IMR-90 (cell line): Measurements from ENCODE around the gene ACTL6B. TPM values are rescaled to one million over a fixed set of nuclear protein-coding genes. Genes with fewer than 3 reads are reported as not detected.

ENCODE experiments used
- ATAC-seq: fragments of 200-7000 bp; cut with Tn5 transposase; 2 replicates; pipeline ENCODE4 v1.9.1; 2020; ENCODE audit warnings: low read depth, mild to moderate bottlenecking, moderate library complexity
- BruUV-seq: library from RNA; stranded (reverse); fragments of 400-500 nt; replicated peaks from 2 replicates; lab custom pipeline; 2021; lab: Mats Ljungman, UMichigan
- CTCF ChIA-PET: fragments of 300-600 bp; formaldehyde crosslinking; extraction: SDS; loops from one replicate; lab custom pipeline; 2021; ENCODE audit warnings: antibody characterized with exemption; lab: Yijun Ruan, JAX
- POLR2A ChIA-PET: fragments of 300-600 bp; sonication (Branson Sonifier 250); formaldehyde crosslinking; loops from one replicate; lab custom pipeline; 2022; ENCODE audit warnings: antibody characterized with exemption; ENCODE audit not compliant: unreplicated experiment; lab: Charles Lee
- DNase-seq: peaks from one replicate; pipeline ENCODE4 v3.0.0; 2013
- H2AFZ ChIP-seq: replicated peaks from 2 replicates; pipeline ENCODE3; 2013; ENCODE audit warnings: low read length, mild to moderate bottlenecking; ENCODE audit not compliant: poor library complexity
- H2AK5ac ChIP-seq: 2 replicates; pipeline ENCODE4 v1.6.1; 2013; ENCODE audit warnings: low read depth, low read length, inconsistent platforms
- H2AK9ac ChIP-seq: replicated peaks from 2 replicates; pipeline ENCODE3; 2013; ENCODE audit warnings: mild to moderate bottlenecking, low read depth, low read length, moderate library complexity; ENCODE audit not compliant: poor library complexity
- H2BK120ac ChIP-seq: 2 replicates; pipeline ENCODE4 v1.6.1; 2013; ENCODE audit warnings: low read depth, low read length, inconsistent platforms
- H2BK15ac ChIP-seq: 3 replicates; pipeline ENCODE4 v1.6.1; 2013; ENCODE audit warnings: low read depth, low read length, inconsistent platforms
- H2BK20ac ChIP-seq: 2 replicates; pipeline ENCODE4 v1.6.1; 2013; ENCODE audit warnings: low read depth, mild to moderate bottlenecking, inconsistent platforms, low read length, moderate library complexity
- H2BK5ac ChIP-seq: 2 replicates; pipeline ENCODE4 v1.6.1; 2013; ENCODE audit warnings: mild to moderate bottlenecking, low read depth, low read length, inconsistent platforms; ENCODE audit not compliant: poor library complexity, severe bottlenecking
- H3K14ac ChIP-seq: replicated peaks from 2 replicates; pipeline ENCODE4 v1.6.1; 2013; ENCODE audit warnings: low read depth, low read length, inconsistent platforms
- H3K18ac ChIP-seq: 2 replicates; pipeline ENCODE4 v1.6.1; 2013; ENCODE audit warnings: low read depth, low read length, control low read depth
- H3K23ac ChIP-seq: 2 replicates; pipeline ENCODE4 v1.6.1; 2013; ENCODE audit warnings: low read depth, low read length, inconsistent platforms
- H3K27ac ChIP-seq: 2 replicates; pipeline ENCODE4 v1.5.1; 2013; ENCODE audit warnings: mild to moderate bottlenecking, control low read depth, low read length; ENCODE audit not compliant: insufficient read depth
- H3K27me3 ChIP-seq: 2 replicates; pipeline ENCODE4 v1.6.1; 2013; ENCODE audit warnings: low read length; ENCODE audit not compliant: control insufficient read depth, insufficient read depth
- H3K36me3 ChIP-seq: 2 replicates; pipeline ENCODE4 v1.6.1; 2013; ENCODE audit warnings: low read length, mixed read lengths; ENCODE audit not compliant: control insufficient read depth, insufficient read depth
- H3K4ac ChIP-seq: 2 replicates; pipeline ENCODE4 v1.6.1; 2013; ENCODE audit warnings: low read depth, low read length, inconsistent platforms
- H3K4me1 ChIP-seq: 2 replicates; pipeline ENCODE4 v1.6.1; 2013; ENCODE audit warnings: low read length, mixed read lengths; ENCODE audit not compliant: control insufficient read depth, insufficient read depth
- H3K4me2 ChIP-seq: 2 replicates; pipeline ENCODE4 v1.6.1; 2013; ENCODE audit warnings: low read depth, mild to moderate bottlenecking, control low read depth, low read length, moderate library complexity
- H3K4me3 ChIP-seq: 2 replicates; pipeline ENCODE4 v1.5.1; 2013; ENCODE audit warnings: low read depth, mild to moderate bottlenecking, control low read depth, low read length, moderate library complexity; ENCODE audit not compliant: insufficient read depth
- H3K56ac ChIP-seq: 2 replicates; pipeline ENCODE4 v1.6.1; 2013; ENCODE audit warnings: low read length, inconsistent platforms; ENCODE audit not compliant: insufficient read depth; ENCODE audit errors: extremely low read depth
- H3K79me1 ChIP-seq, 2 experiments: 2 replicates each; pipeline ENCODE4 v1.6.1; 2013; ENCODE audit warnings: low read length in 2 of 2, inconsistent platforms in 1 of 2, low read depth in 1 of 2
- H3K9ac ChIP-seq: 2 replicates; pipeline ENCODE4 v1.6.1; 2013; ENCODE audit warnings: low read depth, low read length, control low read depth
- H3K9me1 ChIP-seq: 2 replicates; pipeline ENCODE4 v1.6.1; 2013; ENCODE audit warnings: low read length, inconsistent platforms; ENCODE audit not compliant: insufficient read depth
- H3K9me3 ChIP-seq: 2 replicates; pipeline ENCODE4 v1.6.1; 2013; ENCODE audit warnings: low read length; ENCODE audit not compliant: control insufficient read depth, insufficient read depth
- H4K20me1 ChIP-seq: 2 replicates; pipeline ENCODE4 v1.6.1; 2013; ENCODE audit warnings: low read length, inconsistent platforms; ENCODE audit not compliant: insufficient read depth
- H4K5ac ChIP-seq: 2 replicates; pipeline ENCODE4 v1.6.1; 2013; ENCODE audit warnings: mild to moderate bottlenecking, low read depth, low read length, control low read depth
- H4K8ac ChIP-seq, 2 experiments: 2 replicates each; pipeline ENCODE4 v1.6.1; 2013; ENCODE audit warnings: low read depth in 2 of 2, low read length in 2 of 2, control low read depth in 1 of 2, inconsistent platforms in 1 of 2
- H4K91ac ChIP-seq: 2 replicates; pipeline ENCODE4 v1.6.1; 2013; ENCODE audit warnings: low read depth, low read length, inconsistent platforms; ENCODE audit not compliant: insufficient read depth
- MAZ ChIP-seq: IDR thresholded peaks from 2 replicates; pipeline ENCODE4 v1.6.1; 2012; ENCODE audit warnings: low read depth, mild to moderate bottlenecking, low read length, improper control_type of control experiment, moderate library complexity, borderline replicate concordance
- RFX5 ChIP-seq: IDR thresholded peaks from 2 replicates; pipeline ENCODE4 v1.8.0; 2012; ENCODE audit warnings: low read depth, mild to moderate bottlenecking, low read length, moderate library complexity
- USF2 ChIP-seq: fragments of 150-350 bp; IDR thresholded peaks from 2 replicates; pipeline ENCODE4 v1.6.1; 2017; ENCODE audit warnings: mild to moderate bottlenecking, antibody characterized with exemption, low read length, low read depth
- WGBS, 2 experiments: methylation state at CpG; one replicate each; pipeline versions ENCODE4 v1.1.5 to v1.1.7; 2013; ENCODE audit warnings: missing lambda C conversion rate in 2 of 2; ENCODE audit not compliant: insufficient read length in 1 of 2; ENCODE audit errors: extremely low coverage in 2 of 2; 5-methylcytosine and 5-hydroxymethylcytosine counted together
- dilution Hi-C: fragments of 300-500 bp; cut with HindIII; formaldehyde crosslinking; loops from one replicate; pipeline ENCODE4 v1.14.3; 2018; ENCODE audit warnings: low sequenced_read_pairs; ENCODE audit not compliant: unreplicated experiment
- in situ Hi-C: fragments of 300-500 bp; cut with MboI; formaldehyde crosslinking; loops from 3 replicates; pipeline ENCODE4 v1.14.3; 2019; ENCODE audit warnings: low sequenced_read_pairs, inconsistent platforms, mixed read lengths
- intact Hi-C: fragments of 100-400 bp; cut with micrococcal nuclease; formaldehyde crosslinking; loops from 2 replicates; pipeline ENCODE4 v1.10.0; 2022
- polyA plus RNA-seq, 3 experiments: library from polyadenylated mRNA; depleted of rRNA; stranded (reverse); fragments of >200 nt; gene quantifications; 2 replicates each; pipeline ENCODE4 v1.2.3, GENCODE V29; 2012; ENCODE audit warnings: low replicate concordance in 1 of 3
- total RNA-seq: library from RNA; depleted of rRNA; stranded (reverse); fragments of >200 nt; gene quantifications from 2 replicates; pipeline ENCODE4 v1.2.3, GENCODE V29; 2012

ACTL6B gene
- total and polyA plus RNA-seq, 2 of the 4 experiments (the other 2 are of a cell fraction): not detected

DNA sequence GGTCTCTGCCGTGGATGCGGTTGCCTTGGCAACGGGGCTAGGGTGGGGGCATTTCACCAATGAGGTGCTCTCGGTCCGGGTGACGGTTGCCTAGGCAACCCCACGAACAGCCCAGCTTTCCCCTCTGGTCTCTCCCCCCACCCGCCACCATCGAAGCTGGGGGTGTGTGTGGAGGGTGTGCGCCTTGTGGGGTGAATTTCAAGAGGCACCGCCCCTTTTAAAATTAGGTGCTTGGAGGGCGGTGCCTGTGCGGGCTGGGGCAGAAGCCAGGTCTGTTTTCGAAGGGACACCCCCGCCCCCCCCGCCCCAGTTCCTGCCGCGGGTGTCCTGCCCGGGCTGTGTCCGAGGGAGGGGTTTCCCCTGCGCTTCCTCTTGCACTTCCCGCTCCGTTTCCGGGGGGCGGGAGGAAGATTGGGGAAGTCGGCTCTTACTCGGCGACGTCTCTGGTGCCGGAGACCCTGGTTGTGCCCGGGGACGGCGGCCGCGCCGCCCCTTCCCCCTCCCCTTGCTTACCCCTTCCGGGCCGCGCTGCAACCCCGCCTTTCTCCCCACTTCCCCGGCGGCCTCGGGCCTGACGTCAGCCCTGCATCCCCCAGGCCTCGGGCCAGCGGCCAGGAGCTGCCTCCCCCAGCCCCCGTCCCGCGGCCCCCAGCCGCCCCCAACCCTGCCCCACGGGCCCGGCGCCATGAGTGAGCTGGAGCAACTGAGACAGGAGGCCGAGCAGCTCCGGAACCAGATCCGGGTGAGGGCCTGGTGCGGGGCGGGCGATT lies 19.5 kb upstream of the ACTL6B start:
- Histone ChIP-seq H3K79me1 (peaks cover 13 to 44% of the 10 kb centered on the region in 2 experiments), H3K27me3 (no peaks in the 10 kb centered on the region), H3K9ac (peak overlapping the region; percentile 83), H2BK5ac (peak overlapping the region; percentile 46), H3K4ac (peak overlapping the region; percentile 40; the same call in 1 of the 2 replicates), H2BK120ac (no peak overlapping the region), H3K9me1 (no peaks in the 10 kb centered on the region), H3K27ac (peak overlapping the region; percentile 84), H3K18ac (no peak overlapping the region; the same call in 1 of the 2 replicates), H3K4me2 (peak overlapping the region; percentile 98), H3K23ac (no peak overlapping the region), H3K4me3 (peak overlapping the region; percentile 85), H3K14ac (0 out of 2 replicates have a peak overlapping the region, but pooled peaks have one; percentile 2), H2BK15ac (no peak overlapping the region), H4K5ac (no peak overlapping the region), H4K20me1 (peaks cover 49% of the 10 kb centered on the region), H4K8ac (peak overlapping the region in 1 of 2 experiments; percentile 76; a peak in 1 of 4 replicates), H2AK5ac (peak overlapping the region; percentile 64), H3K36me3 (peaks cover 39% of the 10 kb centered on the region), H3K9me3 (no peaks in the 10 kb centered on the region), H3K56ac (peak overlapping the region; percentile 21; the same call in 1 of the 2 replicates), H2BK20ac (no peak overlapping the region), H2AFZ (peak overlapping the region; percentile 87), H2AK9ac (peak overlapping the region; percentile 89), H4K91ac (no peak overlapping the region), H3K4me1 (peaks cover 4% of the 10 kb centered on the region; the same call in 1 of the 2 replicates)
- ATAC-seq (peak; percentile 25), DNase-seq (peak; percentile 59)
- dilution Hi-C loops (no loop called here), intact Hi-C loops (no loop called here), in situ Hi-C loops (loop anchor here (10.0 kb wide), 1 partner anchor 201 kb away; the partner anchor contains the start of gene TSC22D4)
- ChIA-PET CTCF (interaction anchor here (1.5 kb wide), 1 partner anchor 16 kb away, joined by 5 read pairs; no protein-coding TSS in a partner anchor), POLR2A (interaction anchor here (0.6 to 0.7 kb wide), 2 partner anchors 32 to 115 kb away, joined by 3 to 19 read pairs; no protein-coding TSS in a partner anchor)
- TF ChIP-seq RFX5 (no peak), USF2 (no peak), MAZ (peak; percentile 78)
- no TSS peak for BruUV-seq
- WGBS, 2 experiments: no CpG with 5 or more reads among the region's 59 CpGs
